ENCODE data around the gene VEPH1.

VEPH1 gene

GRCh38 chr3:157436583-157437291 is 66.5 kb downstream of the VEPH1 start, which contains the start of gene PTX3:
PTX3 (plus strand) TSS chr3:157436850; CDS start chr3:157436934, 84 bp downstream.
- peak in 4 of 56 donors; percentile 1 to 4 (median 2) for DNase-seq

DNA sequence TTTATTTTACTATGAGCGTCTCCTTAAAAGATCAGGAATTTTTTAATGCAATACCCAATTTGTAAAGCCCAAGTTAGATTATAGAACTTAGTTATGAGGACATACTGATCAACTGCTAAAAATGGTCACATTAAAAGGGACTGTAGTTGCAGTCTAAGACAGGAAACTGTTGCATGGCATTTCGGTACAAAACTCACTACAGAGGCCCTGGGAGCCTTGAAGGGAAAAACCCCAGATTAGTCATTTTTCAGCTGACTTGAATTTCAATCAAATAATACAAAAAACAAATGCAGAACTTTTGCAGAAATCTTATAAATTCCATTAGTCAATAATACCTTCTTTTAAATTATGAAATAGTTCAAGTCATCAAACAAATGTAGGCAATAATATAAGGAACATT is 73.5 kb downstream of the VEPH1 start:
- no peak for DNase-seq

DNA sequence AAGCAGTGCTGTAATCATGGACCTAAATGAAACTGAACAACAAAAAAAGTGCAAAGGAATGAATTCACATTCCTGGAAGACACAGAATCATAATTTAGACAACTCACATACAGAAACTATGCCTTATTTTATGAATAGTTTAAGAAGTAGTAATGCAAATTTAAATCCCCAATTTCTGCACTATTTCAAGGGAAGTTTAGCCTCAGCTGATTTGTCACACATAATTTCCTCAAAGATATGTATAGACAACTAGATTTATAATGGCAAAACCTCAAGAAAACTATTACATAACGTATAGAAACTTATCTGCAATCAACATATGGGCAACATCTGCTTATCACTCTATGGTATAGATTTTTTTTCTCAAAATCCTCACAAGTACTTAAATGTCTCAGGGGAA is 74.4 kb downstream of the VEPH1 start:
- no peak for DNase-seq

GRCh38 chr3:157427901-157428300 is 75.3 kb downstream of the VEPH1 start:
- DNase-seq = no peak

DNA sequence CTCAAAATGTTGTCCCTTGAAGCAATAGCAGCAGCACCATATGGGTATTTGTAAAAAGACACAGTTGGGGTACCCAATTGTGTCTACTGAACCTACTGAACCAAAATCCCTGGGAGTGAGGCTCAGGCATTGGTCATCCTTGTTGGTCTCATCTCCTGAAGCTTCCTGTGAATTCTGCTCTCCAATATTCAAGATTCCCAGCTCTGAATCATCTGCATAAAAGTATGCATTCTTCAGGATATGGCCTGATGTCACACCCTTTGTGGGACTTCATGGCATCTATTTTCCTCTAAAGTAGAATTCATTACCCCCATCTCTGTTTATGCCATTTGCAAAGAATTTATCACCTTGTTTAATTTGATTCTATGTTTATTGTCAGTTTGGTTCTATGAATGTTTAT is 79.9 kb downstream of the VEPH1 start:
- DNase-seq = no peak

GRCh38 chr3:157420606-157421130 is 82.5 kb downstream of the VEPH1 start:
- no peak for DNase-seq

- DNase-seq = no peak
Observed at GRCh38 chr3:157418104-157418503, 85.1 kb downstream of the VEPH1 start.

GRCh38 chr3:157417247-157417646 is 86.0 kb downstream of the VEPH1 start:
- no peak for DNase-seq

DNA sequence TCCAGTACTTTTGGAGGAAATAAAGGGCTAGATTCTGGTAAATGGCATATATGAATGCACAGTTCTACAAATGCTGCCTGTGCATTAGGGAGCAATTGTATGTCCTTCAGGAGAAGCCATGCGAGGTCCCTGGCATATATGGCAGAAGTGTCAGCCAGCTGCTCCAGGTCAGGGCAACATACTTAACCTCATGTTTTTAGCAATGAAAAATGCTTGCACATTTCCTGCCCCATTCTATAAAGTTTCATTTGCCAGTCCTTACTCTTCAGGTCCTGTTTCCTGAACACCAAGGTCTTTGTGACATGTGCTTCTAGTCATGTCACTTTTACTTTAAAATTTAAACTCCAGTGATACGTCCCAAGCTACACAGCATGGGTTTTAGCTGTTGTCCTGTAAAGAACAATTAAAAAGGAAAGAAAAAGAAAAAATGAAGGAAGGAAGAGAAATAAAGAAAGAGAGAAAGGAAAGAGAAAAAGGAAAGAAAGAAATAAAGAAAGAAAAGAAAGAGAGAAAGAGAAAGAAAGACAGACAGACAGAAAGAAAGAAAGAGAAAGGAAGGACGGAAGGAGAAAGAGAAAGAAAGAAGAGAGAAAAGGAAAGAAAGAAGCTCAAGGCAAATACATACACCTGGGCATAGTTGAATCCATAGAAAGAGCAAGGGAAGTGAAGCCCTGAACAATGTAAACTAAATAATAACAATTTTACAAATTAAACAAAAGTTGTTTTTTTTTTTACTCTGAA is 86.7 kb downstream of the VEPH1 start:
- DNase-seq = no peak

- DNase-seq = no peak
Observed at GRCh38 chr3:157414861-157415260, 88.4 kb downstream of the VEPH1 start.

GRCh38 chr3:157412323-157412855 is 90.8 kb downstream of the VEPH1 start:
- DNase-seq = no peak

DNA sequence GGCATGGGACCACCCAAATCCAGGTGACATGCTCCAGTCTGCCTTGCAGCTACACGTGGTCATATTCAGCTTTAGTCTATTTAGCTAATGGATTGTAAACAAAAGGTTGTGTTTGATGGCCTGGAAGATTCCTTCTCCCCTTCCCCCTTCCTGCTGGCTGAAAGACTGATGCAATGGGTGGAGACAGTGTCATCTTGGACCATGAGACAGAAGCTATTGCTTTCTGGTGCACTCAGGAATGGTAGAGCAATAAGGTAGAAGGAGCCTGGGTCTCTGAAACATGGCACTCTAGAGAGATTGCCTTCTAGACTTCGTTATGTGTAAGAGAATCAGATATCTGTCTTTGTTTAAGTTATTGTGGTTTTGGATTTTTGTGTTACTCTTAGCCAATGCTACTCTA is 92.3 kb downstream of the VEPH1 start:
- DNase-seq = no peak

- no peak for DNase-seq
Observed at GRCh38 chr3:157409516-157409915, 93.7 kb downstream of the VEPH1 start.

- DNase-seq = no peak
Observed at GRCh38 chr3:157408499-157409149, 94.6 kb downstream of the VEPH1 start.

DNA sequence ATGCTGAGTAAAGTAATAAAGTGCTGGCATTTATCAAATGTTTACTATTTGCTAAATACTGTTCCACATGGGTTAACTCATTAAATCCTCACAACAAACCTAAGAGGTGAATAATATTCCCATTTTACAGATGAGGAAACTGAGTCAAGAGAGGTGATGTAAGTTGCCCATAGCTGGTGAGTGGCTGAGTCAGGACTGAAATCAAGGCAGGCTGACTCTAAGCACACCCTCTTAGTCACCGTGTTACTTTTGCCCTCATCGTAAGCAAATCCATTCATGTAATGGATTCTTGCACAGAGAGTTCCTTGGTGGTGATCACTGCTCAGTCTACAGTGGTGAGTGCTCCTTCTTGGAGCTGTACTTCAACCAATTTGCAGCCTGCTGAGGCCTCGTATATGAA is 95.4 kb downstream of the VEPH1 start:
- no peak for DNase-seq

GRCh38 chr3:157406394-157406793 is 96.8 kb downstream of the VEPH1 start:
- no peak for DNase-seq

DNA sequence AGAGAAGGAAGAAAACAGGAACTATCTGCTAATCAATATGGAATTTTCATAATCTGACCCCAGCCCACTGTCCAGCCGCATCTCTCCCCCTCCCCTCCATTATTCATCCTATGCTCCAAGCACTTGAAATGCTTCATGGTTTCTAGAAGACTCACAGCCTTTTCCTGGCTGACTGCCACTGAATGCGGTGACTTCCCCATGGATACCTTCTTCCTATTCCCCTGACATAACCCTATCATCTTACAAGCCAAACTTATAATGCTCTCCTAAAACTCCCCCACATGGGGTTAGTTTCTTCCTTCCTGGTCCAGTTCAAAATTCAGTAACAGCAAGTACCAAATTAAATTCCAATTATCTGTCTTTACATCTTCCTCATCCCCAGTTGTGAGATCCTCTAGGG is 97.8 kb downstream of the VEPH1 start:
- no peak for DNase-seq

GRCh38 chr3:157404381-157404780 is 98.8 kb downstream of the VEPH1 start:
- no peak for DNase-seq

DNA sequence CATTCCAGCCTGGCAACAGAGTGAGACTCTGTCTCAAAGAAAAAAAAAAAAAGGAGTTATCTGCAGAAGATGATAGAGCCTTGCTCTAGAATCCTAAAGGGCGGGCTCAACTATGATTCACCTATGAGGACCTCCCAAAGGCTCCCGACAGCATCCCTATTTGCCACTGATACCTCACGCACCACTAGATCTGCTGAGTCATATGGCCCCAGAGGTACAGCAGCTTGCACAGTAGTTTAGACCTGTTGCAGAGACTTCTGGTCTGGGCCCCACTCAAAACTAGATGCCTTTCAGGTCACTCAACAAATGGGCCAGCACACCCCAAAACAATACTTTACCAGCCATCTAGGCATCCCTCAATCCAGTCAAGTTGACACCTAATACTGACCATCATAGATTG is 104.6 kb downstream of the VEPH1 start:
- no peak for DNase-seq

GRCh38 chr3:157394411-157394810 is 108.8 kb downstream of the VEPH1 start:
- no peak for DNase-seq

- DNase-seq = no peak
Observed at GRCh38 chr3:157393113-157393512, 110.1 kb downstream of the VEPH1 start.

DNA sequence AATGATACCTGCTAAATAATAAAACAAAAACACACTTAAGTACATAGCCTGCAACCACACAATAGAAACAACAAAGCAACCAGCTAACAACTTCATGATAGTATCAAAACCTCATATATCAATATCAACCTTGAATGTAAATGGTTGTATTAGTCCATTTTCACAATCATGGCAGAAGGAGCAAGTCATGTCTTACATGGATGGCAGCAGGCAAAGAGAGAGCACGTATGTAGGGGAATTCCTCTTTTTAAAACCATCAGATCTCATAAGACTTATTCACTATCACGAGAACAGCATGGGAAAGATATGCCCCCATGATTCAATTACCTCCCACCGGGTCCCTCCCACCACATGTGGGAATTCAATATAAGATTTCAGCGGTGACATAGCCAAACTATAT is 111.1 kb downstream of the VEPH1 start:
- no peak for DNase-seq
